OCI-LY1 (cell line): Measurements from ENCODE around the gene PIP4P1.

Experiments used
- H2AFZ ChIP-seq: fragments of 200-600 bp; sonication (generic), shearing (Covaris generic); 2 replicates; pipeline ENCODE4 v1.6.0; 2014; ENCODE audit warnings: antibody characterized with exemption, mild to moderate bottlenecking, low read length
- H3F3A ChIP-seq: fragments of 200-600 bp; sonication (generic), shearing (Covaris generic); 2 replicates; pipeline ENCODE4 v1.6.0; 2014; ENCODE audit warnings: mild to moderate bottlenecking, antibody characterized with exemption, low read length, moderate library complexity; ENCODE audit not compliant: insufficient read depth
- H3K27ac ChIP-seq: fragments of 200-600 bp; sonication (generic); 2 replicates; pipeline ENCODE4 v1.5.1; 2014; ENCODE audit warnings: low read length, mixed run types, mild to moderate bottlenecking, low read depth; ENCODE audit not compliant: poor library complexity, severe bottlenecking
- H3K27me3 ChIP-seq: fragments of 200-600 bp; sonication (generic); 2 replicates; pipeline ENCODE4 v1.6.0; 2014; ENCODE audit warnings: antibody characterized with exemption, mild to moderate bottlenecking, low read length, moderate library complexity; ENCODE audit not compliant: insufficient read depth
- H3K36me3 ChIP-seq: fragments of 200-600 bp; sonication (generic); 2 replicates; pipeline ENCODE4 v1.6.1; 2014; ENCODE audit warnings: mild to moderate bottlenecking, antibody characterized with exemption, low read length, moderate library complexity, mixed read lengths; ENCODE audit not compliant: insufficient read depth
- H3K4me1 ChIP-seq: fragments of 200-600 bp; sonication (generic); 2 replicates; pipeline ENCODE4 v1.5.1; 2014; ENCODE audit warnings: mild to moderate bottlenecking, low read length, moderate library complexity; ENCODE audit not compliant: insufficient read depth, severe bottlenecking
- H3K4me2 ChIP-seq: fragments of 200-600 bp; sonication (generic), shearing (Covaris generic); 2 replicates; pipeline ENCODE4 v1.6.1; 2014; ENCODE audit warnings: low read length
- H3K4me3 ChIP-seq: fragments of 200-600 bp; sonication (generic); 2 replicates; pipeline ENCODE4 v1.5.1; 2014; ENCODE audit warnings: low read length, low read depth, mild to moderate bottlenecking, mixed read lengths; ENCODE audit not compliant: poor library complexity, severe bottlenecking
- H3K79me2 ChIP-seq: fragments of 200-600 bp; shearing (Covaris generic); 2 replicates; pipeline ENCODE4 v1.6.1; 2016; ENCODE audit warnings: mixed run types, low read length, mixed read lengths; ENCODE audit not compliant: insufficient read depth
- H3K9ac ChIP-seq: fragments of 200-600 bp; sonication (generic), shearing (Covaris generic); 2 replicates; pipeline ENCODE4 v1.6.1; 2014; ENCODE audit warnings: mild to moderate bottlenecking, low read length, mixed read lengths
- H3K9me2 ChIP-seq: fragments of 200-600 bp; sonication (generic), shearing (Covaris generic); 2 replicates; pipeline ENCODE4 v1.6.1; 2014; ENCODE audit warnings: low read depth, mild to moderate bottlenecking, low read length, mixed read lengths
- H3K9me3 ChIP-seq: fragments of 200-600 bp; shearing (Covaris generic); 2 replicates; pipeline ENCODE4 v1.6.1; 2014; ENCODE audit warnings: low read length, mixed read lengths
- H4K20me1 ChIP-seq: fragments of 200-600 bp; sonication (generic), shearing (Covaris generic); 2 replicates; pipeline ENCODE4 v1.6.0; 2016; ENCODE audit warnings: mild to moderate bottlenecking, low read length; ENCODE audit not compliant: insufficient read depth
- CTCF ChIP-seq: fragments of 200-600 bp; sonication (generic), shearing (Covaris generic); IDR thresholded peaks from 2 replicates; pipeline ENCODE4 v1.5.1; 2017; ENCODE audit warnings: mild to moderate bottlenecking, antibody characterized with exemption, low read length, moderate library complexity, mixed read lengths
- EZH2 ChIP-seq: fragments of 200-600 bp; sonication (generic), shearing (Covaris generic); IDR thresholded peaks from 2 replicates; pipeline ENCODE4 v1.8.0; 2017; ENCODE audit warnings: borderline replicate concordance, mixed run types, mild to moderate bottlenecking, antibody characterized with exemption, low read length, moderate library complexity, mixed read lengths

Gene PIP4P1

GRCh38 chr14:20424851-20425250, 36.4 kb downstream of the PIP4P1 start:
- Histone ChIP-seq H3K9me2 (no peaks in the 10 kb centered on the region), H3K4me1 (peaks cover 14% of the 10 kb centered on the region), H2AFZ (no peak overlapping the region), H3F3A (no peaks in the 10 kb centered on the region), H3K27ac (no peak overlapping the region), H3K4me3 (no peak overlapping the region), H3K9ac (no peak overlapping the region), H3K9me3 (no peaks in the 10 kb centered on the region), H3K27me3 (no peaks in the 10 kb centered on the region), H3K36me3 (no peaks in the 10 kb centered on the region), H4K20me1 (no peaks in the 10 kb centered on the region), H3K4me2 (no peak overlapping the region), H3K79me2 (no peaks in the 10 kb centered on the region)
- TF ChIP-seq EZH2 = no peak
- no peak for TF ChIP-seq CTCF

- Histone ChIP-seq H3K9ac (no peak overlapping the region), H3K4me2 (no peak overlapping the region), H3K9me2 (no peaks in the 10 kb centered on the region), H3K27ac (no peak overlapping the region), H3K4me3 (no peak overlapping the region), H3K27me3 (no peaks in the 10 kb centered on the region), H3F3A (no peaks in the 10 kb centered on the region), H3K36me3 (no peaks in the 10 kb centered on the region), H3K79me2 (no peaks in the 10 kb centered on the region), H2AFZ (no peak overlapping the region), H3K4me1 (peaks cover 7% of the 10 kb centered on the region), H3K9me3 (no peaks in the 10 kb centered on the region), H4K20me1 (no peaks in the 10 kb centered on the region)
- no peak for TF ChIP-seq CTCF
- no peak for TF ChIP-seq EZH2
These were observed 38.3 kb downstream of the PIP4P1 start for GRCh38 chr14:20422886-20423285.

- H3K27ac ChIP-seq = no peak overlapping the region
- H3K4me2 ChIP-seq = no peak overlapping the region
- H3K9me3 ChIP-seq = no peaks in the 10 kb centered on the region
- no peaks in the 10 kb centered on the region for H4K20me1 ChIP-seq
- no peak for TF ChIP-seq EZH2
- no peak for TF ChIP-seq CTCF
- H3K27me3 ChIP-seq = no peaks in the 10 kb centered on the region
- H3K79me2 ChIP-seq = no peaks in the 10 kb centered on the region
- H3K9me2 ChIP-seq = no peaks in the 10 kb centered on the region
- H3K9ac ChIP-seq = no peak overlapping the region
- H3F3A ChIP-seq = no peaks in the 10 kb centered on the region
- H3K4me1 ChIP-seq = no peaks in the 10 kb centered on the region
- no peaks in the 10 kb centered on the region for H3K36me3 ChIP-seq
- H2AFZ ChIP-seq = no peak overlapping the region
- H3K4me3 ChIP-seq = no peak overlapping the region
These were observed 40.0 kb downstream of the PIP4P1 start for GRCh38 chr14:20421267-20421666.
